H9 (cell line): ENCODE measurements around the gene SPSB4. TPM values are rescaled to one million over a fixed set of nuclear protein-coding genes. Genes with fewer than 3 reads are reported as not detected.

ENCODE experiments used
- DNase-seq: peaks from one replicate; pipeline ENCODE4 v3.0.0-alpha.2; 2017
- H2AFZ ChIP-seq: one replicate; pipeline ENCODE4 v1.6.1; 2013; ENCODE audit warnings: mild to moderate bottlenecking, low read length, control low read depth, moderate library complexity
- H2AK5ac ChIP-seq: 2 replicates; pipeline ENCODE4 v1.6.1; 2013; ENCODE audit warnings: low read length, control low read depth, mixed read lengths; ENCODE audit not compliant: insufficient read length
- H2BK120ac ChIP-seq: one replicate; pipeline ENCODE4 v1.6.1; 2013; ENCODE audit warnings: low read depth, mild to moderate bottlenecking, low read length, control low read depth, inconsistent platforms; ENCODE audit not compliant: poor library complexity, severe bottlenecking
- H2BK12ac ChIP-seq: 2 replicates; pipeline ENCODE4 v1.6.1; 2013; ENCODE audit warnings: low read length, control low read depth, mixed read lengths, low read depth; ENCODE audit not compliant: insufficient read length
- H2BK15ac ChIP-seq: 2 replicates; pipeline ENCODE4 v1.6.1; 2013; ENCODE audit warnings: low read depth, low read length, control low read depth
- H2BK20ac ChIP-seq: one replicate; pipeline ENCODE4 v1.6.1; 2013; ENCODE audit warnings: low read depth, mild to moderate bottlenecking, low read length, control low read depth, inconsistent platforms; ENCODE audit not compliant: poor library complexity, severe bottlenecking
- H2BK5ac ChIP-seq: 2 replicates; pipeline ENCODE4 v1.6.1; 2013; ENCODE audit warnings: low read length, control low read depth, mixed read lengths; ENCODE audit not compliant: insufficient read length
- H3K14ac ChIP-seq: 2 replicates; pipeline ENCODE4 v1.6.1; 2013; ENCODE audit warnings: low read length, control low read depth; ENCODE audit not compliant: insufficient read depth
- H3K18ac ChIP-seq: 2 replicates; pipeline ENCODE4 v1.6.1; 2013; ENCODE audit warnings: low read depth, mild to moderate bottlenecking, mixed read lengths, low read length, control low read depth; ENCODE audit not compliant: insufficient read length
- H3K23ac ChIP-seq: 2 replicates; pipeline ENCODE4 v1.6.1; 2013; ENCODE audit warnings: low read length, control low read depth, mixed read lengths, low read depth; ENCODE audit not compliant: insufficient read length
- H3K23me2 ChIP-seq: 2 replicates; pipeline ENCODE4 v1.6.1; 2013; ENCODE audit warnings: low read depth, mild to moderate bottlenecking, mixed read lengths, low read length, control low read depth; ENCODE audit not compliant: insufficient read length, poor library complexity, severe bottlenecking
- H3K27ac ChIP-seq: 2 replicates; pipeline ENCODE4 v1.5.1; 2013; ENCODE audit warnings: low read length, control low read depth, mixed read lengths, low read depth; ENCODE audit not compliant: insufficient read length
- H3K27me3 ChIP-seq: 2 replicates; pipeline ENCODE4 v1.6.1; 2013; ENCODE audit warnings: low read length, control low read depth, inconsistent platforms; ENCODE audit not compliant: insufficient read depth
- H3K4ac ChIP-seq: 2 replicates; pipeline ENCODE4 v1.6.1; 2013; ENCODE audit warnings: low read depth, mild to moderate bottlenecking, control low read depth, inconsistent platforms, low read length, moderate library complexity
- H3K4me1 ChIP-seq: 2 replicates; pipeline ENCODE4 v1.6.1; 2013; ENCODE audit warnings: low read length, control low read depth, inconsistent platforms; ENCODE audit not compliant: insufficient read depth
- H3K4me2 ChIP-seq: 2 replicates; pipeline ENCODE4 v1.6.1; 2013; ENCODE audit warnings: low read length, control low read depth, mixed read lengths; ENCODE audit not compliant: insufficient read length, insufficient read depth
- H3K56ac ChIP-seq: 2 replicates; pipeline ENCODE4 v1.6.1; 2013; ENCODE audit warnings: low read depth, mild to moderate bottlenecking, mixed read lengths, low read length, control low read depth; ENCODE audit not compliant: insufficient read length
- H3K79me1 ChIP-seq: 2 replicates; pipeline ENCODE4 v1.6.1; 2013; ENCODE audit warnings: low read depth, mild to moderate bottlenecking, moderate library complexity, low read length, control low read depth, inconsistent platforms; ENCODE audit not compliant: insufficient read depth, poor library complexity, severe bottlenecking
- H3K79me2 ChIP-seq: 2 replicates; pipeline ENCODE4 v1.6.1; 2013; ENCODE audit warnings: low read length, control low read depth, inconsistent platforms; ENCODE audit not compliant: insufficient read depth
- H3K9ac ChIP-seq: 2 replicates; pipeline ENCODE4 v1.6.1; 2013; ENCODE audit warnings: low read length, control low read depth, mixed read lengths; ENCODE audit not compliant: insufficient read length; ENCODE audit errors: extremely low read depth
- H3K9me3 ChIP-seq: one replicate; pipeline ENCODE4 v1.6.1; 2013; ENCODE audit warnings: low read depth, low read length, inconsistent platforms; ENCODE audit not compliant: control insufficient read depth
- H3T11ph ChIP-seq: one replicate; pipeline ENCODE4 v1.6.1; 2013; ENCODE audit warnings: mild to moderate bottlenecking, low read length, control low read depth, inconsistent platforms
- H4K20me1 ChIP-seq: one replicate; pipeline ENCODE4 v1.6.1; 2013; ENCODE audit not compliant: control insufficient read depth, insufficient read length, insufficient read depth
- H4K5ac ChIP-seq: 2 replicates; pipeline ENCODE4 v1.6.1; 2013; ENCODE audit warnings: low read depth, mild to moderate bottlenecking, mixed read lengths, low read length, control low read depth; ENCODE audit not compliant: insufficient read length
- H4K8ac ChIP-seq: replicated peaks from 2 replicates; pipeline ENCODE4 v1.6.1; 2013; ENCODE audit warnings: low read length, control low read depth, mixed read lengths, low read depth; ENCODE audit not compliant: insufficient read length
- H4K91ac ChIP-seq: 2 replicates; pipeline ENCODE4 v1.6.1; 2013; ENCODE audit warnings: low read depth, mild to moderate bottlenecking, moderate library complexity, mixed read lengths, low read length, control low read depth; ENCODE audit not compliant: insufficient read length
- H3K27ac Mint-ChIP-seq, 3 experiments: 2 replicates in 2 of 3; 3 replicates in 1 of 3; pipeline ENCODE4 v1.8.0; 2020 to 2021; ENCODE audit warnings: mixed read lengths in 3 of 3, mild to moderate bottlenecking in 1 of 3, moderate library complexity in 1 of 3
- H3K27me3 Mint-ChIP-seq: 2 replicates; pipeline ENCODE4 v1.8.0; 2021; ENCODE audit warnings: low read depth, mild to moderate bottlenecking, moderate library complexity, mixed read lengths
- H3K36me3 Mint-ChIP-seq, 3 experiments: 2 replicates in 2 of 3; 3 replicates in 1 of 3; pipeline ENCODE4 v1.8.0; 2020 to 2021; ENCODE audit warnings: low read depth in 3 of 3, mixed read lengths in 3 of 3; ENCODE audit not compliant: insufficient read depth in 1 of 3
- H3K4me1 Mint-ChIP-seq, 2 experiments: 2 replicates each; pipeline ENCODE4 v1.8.0; 2020; ENCODE audit warnings: mixed read lengths in 2 of 2
- H3K4me3 Mint-ChIP-seq, 2 experiments: 2 replicates in 1 of 2; 3 replicates in 1 of 2; pipeline ENCODE4 v1.8.0; 2020 to 2021; ENCODE audit warnings: mild to moderate bottlenecking in 2 of 2, mixed read lengths in 2 of 2, moderate library complexity in 1 of 2
- H3K9me3 Mint-ChIP-seq, 2 experiments: 2 replicates in 1 of 2; 3 replicates in 1 of 2; pipeline ENCODE4 v1.8.0; 2020; ENCODE audit warnings: mild to moderate bottlenecking in 2 of 2, mixed read lengths in 2 of 2, moderate library complexity in 1 of 2
- CTCF ChIP-seq: fragments of 200-600 bp; sonication (generic); conservative IDR thresholded peaks from 3 replicates; pipeline ENCODE4 v1.8.0; 2021; ENCODE audit warnings: antibody characterized with exemption, mild to moderate bottlenecking
- WGBS: extraction: QIAGEN DNeasy Blood & Tissue Kit; methylation state at CpG from one replicate; pipeline ENCODE4 v1.1.7; 2013; ENCODE audit warnings: missing lambda C conversion rate, low lambda C conversion rate, mixed read lengths; ENCODE audit not compliant: insufficient read length; ENCODE audit errors: extremely low coverage; 5-methylcytosine and 5-hydroxymethylcytosine counted together
- total RNA-seq: library from RNA; stranded (reverse); gene quantifications from 2 replicates; pipeline ENCODE4 v1.2.1, GENCODE V29; 2021

Gene SPSB4
- total RNA-seq, 1 experiment from 2014 or later: 6.2 TPM

- H3K36me3 Mint-ChIP-seq: peaks cover 0 to 2% (median 0%) of the 10 kb centered on the region in 3 experiments; a peak in 1 of 7 replicates
- Histone ChIP-seq H3K23ac (no peak overlapping the region), H3K79me1 (no peaks in the 10 kb centered on the region), H3K56ac (no peak overlapping the region), H3K79me2 (no peaks in the 10 kb centered on the region), H3K18ac (no peak overlapping the region), H3K14ac (no peak overlapping the region), H3K4ac (no peak overlapping the region), H2AFZ (no peak overlapping the region), H3T11ph (no peak overlapping the region), H4K5ac (no peak overlapping the region), H3K27me3 (no peaks in the 10 kb centered on the region), H2BK15ac (no peak overlapping the region), H3K23me2 (no peaks in the 10 kb centered on the region), H2BK5ac (no peak overlapping the region), H2BK12ac (no peak overlapping the region), H3K4me2 (no peak overlapping the region), H4K8ac (no peak overlapping the region), H2BK20ac (no peak overlapping the region), H4K20me1 (no peaks in the 10 kb centered on the region), H3K9ac (no peak overlapping the region), H3K9me3 (no peaks in the 10 kb centered on the region), H4K91ac (no peak overlapping the region), H2BK120ac (no peak overlapping the region), H3K27ac (no peak overlapping the region), H3K4me1 (no peaks in the 10 kb centered on the region), H2AK5ac (no peak overlapping the region)
- H3K9me3 Mint-ChIP-seq: no peaks in the 10 kb centered on the region
- H3K27ac Mint-ChIP-seq: no peak overlapping the region; a peak in 1 of 7 replicates
- no peak for DNase-seq
- H3K27me3 Mint-ChIP-seq: no peaks in the 10 kb centered on the region
- no CpG with 5 or more reads among the region's 12 CpGs for WGBS
- peaks cover 27 to 31% of the 10 kb centered on the region in 2 experiments for H3K4me1 Mint-ChIP-seq
- TF ChIP-seq CTCF: peak; percentile 30; the same call in 1 of the 3 replicates
- no peak overlapping the region for H3K4me3 Mint-ChIP-seq
Observed at GRCh38 chr3:141150081-141150830, 99.1 kb downstream of the SPSB4 start.
